K562 (cell line): Measurements from ENCODE around the gene ST6GALNAC1. TPM values are rescaled to one million over a fixed set of nuclear protein-coding genes. Genes with fewer than 3 reads are reported as not detected.

Experiments
- ATAC-seq: fragments of 200-7000 bp; cut with Tn5 transposase; 3 replicates; pipeline ENCODE4 v1.9.1; 2020; ENCODE audit warnings: moderate library complexity
- BruUV-seq: library from RNA; stranded (reverse); fragments of 400-500 nt; replicated peaks from 2 replicates; lab custom pipeline; 2021; lab: Mats Ljungman, UMichigan
- CTCF ChIA-PET: fragments of 300-600 bp; formaldehyde crosslinking; extraction: SDS; loops from one replicate; lab custom pipeline; 2021; ENCODE audit warnings: low intra/inter-chr PET ratio; lab: Yijun Ruan, JAX
- POLR2A ChIA-PET: fragments of 300-600, 350-650 bp; sonication (Branson Sonifier 250); formaldehyde crosslinking; extraction: SDS; loops from one replicate; lab custom pipeline; 2021; ENCODE audit warnings: antibody characterized with exemption, inconsistent platforms; lab: Yijun Ruan, JAX
- DNase-seq, 4 experiments: peaks; one replicate each; pipeline versions ENCODE4 v3.0.0 to v3.0.0-alpha.2; 2011 to 2018; ENCODE audit warnings: low spot score in 3 of 4, mixed read lengths in 3 of 4; ENCODE audit errors: extremely low read depth in 1 of 4
- FAIRE-seq: peaks from 2 replicates; lab custom pipeline; 2011; peaks lifted over from hg19 to GRCh38; lab: Jason Lieb, UNC
- H2AFZ ChIP-seq: 2 replicates; pipeline ENCODE4 v1.6.0; 2011; ENCODE audit warnings: low read depth, low read length, control low read depth, inconsistent platforms
- H3K27ac ChIP-seq: fragments of 200-600 bp; 3 replicates; pipeline ENCODE4 v1.8.0; 2011; ENCODE audit warnings: low read depth, mild to moderate bottlenecking, control low read depth, inconsistent platforms, low read length, moderate library complexity, mixed read lengths; ENCODE audit errors: extremely low read depth
- H3K27me3 ChIP-seq, 2 experiments: fragments of 300-600 bp in 1 of 2; 2 replicates in 1 of 2; 3 replicates in 1 of 2; pipeline versions ENCODE4 v1.6.0 to v1.8.0; 2011; ENCODE audit warnings: inconsistent platforms in 2 of 2, low read length in 2 of 2, mild to moderate bottlenecking in 1 of 2, mixed read lengths in 1 of 2, moderate library complexity in 1 of 2; ENCODE audit not compliant: control insufficient read depth in 2 of 2, insufficient read depth in 2 of 2
- H3K36me3 ChIP-seq: fragments of 300-600 bp; 3 replicates; pipeline ENCODE4 v1.8.0; 2011; ENCODE audit warnings: mild to moderate bottlenecking, low read length, inconsistent platforms; ENCODE audit not compliant: control insufficient read depth, insufficient read depth
- H3K4me1 ChIP-seq, 2 experiments: fragments of 200-600 bp in 1 of 2; replicated peaks in 1 of 2; 2 replicates in 1 of 2; 3 replicates in 1 of 2; pipeline versions ENCODE4 v1.5.1 to v1.8.0; 2011; ENCODE audit warnings: inconsistent platforms in 2 of 2, low read length in 2 of 2, mild to moderate bottlenecking in 1 of 2, mixed read lengths in 1 of 2, moderate library complexity in 1 of 2; ENCODE audit not compliant: control insufficient read depth in 2 of 2, insufficient read depth in 2 of 2
- H3K4me2 ChIP-seq: 2 replicates; pipeline ENCODE4 v1.6.1; 2011; ENCODE audit warnings: low read length, control low read depth, inconsistent platforms, mixed read lengths; ENCODE audit not compliant: insufficient read depth
- H3K4me3 ChIP-seq: fragments of 200-600 bp; sonication (generic), shearing (Covaris generic); 2 replicates; pipeline ENCODE4 v1.5.1; 2016; ENCODE audit warnings: control low read depth, inconsistent platforms
- H3K79me2 ChIP-seq: fragments of 200-600 bp; 3 replicates; pipeline ENCODE4 v1.8.0; 2011; ENCODE audit warnings: low read length, inconsistent platforms; ENCODE audit not compliant: control insufficient read depth, insufficient read depth
- H3K9ac ChIP-seq, 2 experiments: 2 replicates each; pipeline versions ENCODE4 v1.6.0 to v1.6.1; 2011; ENCODE audit warnings: low read depth in 2 of 2, low read length in 2 of 2, control low read depth in 1 of 2, inconsistent platforms in 1 of 2, mild to moderate bottlenecking in 1 of 2, mixed read lengths in 1 of 2; ENCODE audit not compliant: insufficient read depth in 1 of 2
- H3K9me1 ChIP-seq: one replicate; pipeline ENCODE4 v1.6.0; 2011; ENCODE audit warnings: inconsistent platforms, mild to moderate bottlenecking, low read length, moderate library complexity; ENCODE audit not compliant: control insufficient read depth, insufficient read depth
- H3K9me3 ChIP-seq: replicated peaks from 2 replicates; pipeline ENCODE4 v1.5.1; 2011; ENCODE audit warnings: low read depth, low read length, inconsistent platforms; ENCODE audit not compliant: control insufficient read depth, insufficient read depth
- H4K20me1 ChIP-seq: replicated peaks from 2 replicates; pipeline ENCODE4 v1.6.1; 2011; ENCODE audit warnings: low read length, inconsistent platforms, mixed read lengths; ENCODE audit not compliant: control insufficient read depth, insufficient read depth
- BACH1 ChIP-seq: fragments of 200-800 bp; sonication (Bioruptor generic); IDR thresholded peaks from 2 replicates; pipeline ENCODE4 v1.6.1; 2016; ENCODE audit warnings: missing genetic modification characterization, missing compliant biosample characterization
- C11orf30 ChIP-seq: fragments of 450-650 bp; IDR thresholded peaks from 2 replicates; pipeline ENCODE4 v1.6.1; 2016; ENCODE audit warnings: low read depth, mild to moderate bottlenecking
- CBFA2T3 ChIP-seq: fragments of 450-650 bp; IDR thresholded peaks from 2 replicates; pipeline ENCODE4 v1.6.1; 2017
- CHCHD3 ChIP-seq: fragments of 250-450 bp; sonication (Bioruptor Pico); IDR thresholded peaks from 2 replicates; pipeline ENCODE4 v2.1.2; 2022; ENCODE audit warnings: mild to moderate bottlenecking
- CREM ChIP-seq: IDR thresholded peaks from 2 replicates; pipeline ENCODE4 v1.6.1; 2014; ENCODE audit warnings: antibody characterized with exemption, low read depth
- ELF1 ChIP-seq: fragments of 200-800 bp; sonication (Bioruptor generic); IDR thresholded peaks from 2 replicates; pipeline ENCODE4 v1.6.1; 2016; ENCODE audit warnings: missing genetic modification characterization, missing compliant biosample characterization
- MTA2 ChIP-seq: fragments of 450-650 bp; IDR thresholded peaks from 2 replicates; pipeline ENCODE4 v1.6.1; 2016; ENCODE audit warnings: low read depth
- OTX1 ChIP-seq: fragments of 450-650 bp; formaldehyde crosslinking; IDR thresholded peaks from 2 replicates; pipeline ENCODE4 v1.4.0; 2022; ENCODE audit warnings: mild to moderate bottlenecking
- PCBP1 ChIP-seq: fragments of 200-400 bp; formaldehyde crosslinking; IDR thresholded peaks from 2 replicates; pipeline ENCODE4 v1.6.1; 2018; ENCODE audit warnings: mild to moderate bottlenecking, low read depth, low read length; ENCODE audit not compliant: poor library complexity, severe bottlenecking
- RNF2 ChIP-seq: sonication (generic); IDR thresholded peaks from 2 replicates; pipeline ENCODE4 v1.6.1; 2016
- SREBF2 ChIP-seq: sonication (generic); formaldehyde crosslinking; IDR thresholded peaks from 2 replicates; pipeline ENCODE4 v1.4.0; 2020; ENCODE audit warnings: mild to moderate bottlenecking, missing genetic modification reagents
- ZNF316 ChIP-seq: fragments of 450-650 bp; IDR thresholded peaks from 2 replicates; pipeline ENCODE4 v1.6.1; 2016
- ZNF507 ChIP-seq: conservative IDR thresholded peaks from 2 replicates; pipeline ENCODE4 v1.6.1; 2017; ENCODE audit warnings: missing genetic modification characterization, missing compliant biosample characterization
- ZNF699 ChIP-seq: fragments of 250-450 bp; sonication (Bioruptor Pico); IDR thresholded peaks from 2 replicates; pipeline ENCODE4 v1.8.0; 2021; ENCODE audit warnings: mild to moderate bottlenecking, moderate library complexity; ENCODE audit not compliant: insufficient replicate concordance
- ZSCAN32 ChIP-seq: fragments of 450-650 bp; formaldehyde crosslinking; IDR thresholded peaks from 2 replicates; pipeline ENCODE4 v1.4.0; 2020; ENCODE audit warnings: mild to moderate bottlenecking, moderate library complexity
- WGBS: fragments of 100-300 bp; shearing (Covaris generic); methylation state at CpG from one replicate; pipeline ENCODE4 v1.1.6; 2016; ENCODE audit warnings: low coverage, mixed read lengths; ENCODE audit not compliant: insufficient coverage; ENCODE audit errors: missing lambda C conversion rate; 5-methylcytosine and 5-hydroxymethylcytosine counted together
- in situ Hi-C: fragments of 300-500 bp; cut with MboI; formaldehyde crosslinking; loops from 4 replicates; pipeline ENCODE4 v1.15.0; 2018; ENCODE audit warnings: inconsistent platforms, mixed read lengths
- intact Hi-C: fragments of 100-400 bp; cut with micrococcal nuclease; formaldehyde crosslinking; loops from 2 replicates; pipeline ENCODE4 v1.14.2; 2022
- polyA plus RNA-seq, 8 experiments: library from polyadenylated mRNA; depleted of rRNA in 4 of 8; stranded (reverse) in 5 of 8; unstranded in 3 of 8; fragments of >200 nt; fragmentation: Nextera tagmentation in 2 of 8; fragmentation: Illumina TruSeq in 1 of 8; extraction: Ambion mirVana in 2 of 8; extraction: Trizol in 1 of 8; gene quantifications; 2 replicates each; pipeline versions ENCODE4 v1.2.1 to v1.2.3, GENCODE V29; 2011 to 2014; ENCODE audit warnings: inconsistent platforms in 1 of 8, missing spikeins in 1 of 8
- total RNA-seq, 7 experiments: library from RNA; depleted of rRNA in 6 of 7; stranded (reverse); fragments of >200 nt in 6 of 7; fragmentation: Illumina TruSeq in 2 of 7; extraction: Trizol in 2 of 7; gene quantifications; 2 replicates each; pipeline versions ENCODE4 v1.2.1 to v1.2.3, GENCODE V29; 2011 to 2021; ENCODE audit warnings: low replicate concordance in 1 of 7
- TF ChIP-seq, protein P1 (sequence below): fragments of 450-650 bp; IDR thresholded peaks from 2 replicates; pipeline ENCODE4 v1.6.1; 2016; ENCODE audit warnings: mild to moderate bottlenecking

ST6GALNAC1 gene
- total and polyA plus RNA-seq, 9 of the 15 experiments (the other 6 are each of a cell fraction or from before 2014, with no cell fraction given) = 20.6 to 68.4 (median 50.5) TPM

DNA sequence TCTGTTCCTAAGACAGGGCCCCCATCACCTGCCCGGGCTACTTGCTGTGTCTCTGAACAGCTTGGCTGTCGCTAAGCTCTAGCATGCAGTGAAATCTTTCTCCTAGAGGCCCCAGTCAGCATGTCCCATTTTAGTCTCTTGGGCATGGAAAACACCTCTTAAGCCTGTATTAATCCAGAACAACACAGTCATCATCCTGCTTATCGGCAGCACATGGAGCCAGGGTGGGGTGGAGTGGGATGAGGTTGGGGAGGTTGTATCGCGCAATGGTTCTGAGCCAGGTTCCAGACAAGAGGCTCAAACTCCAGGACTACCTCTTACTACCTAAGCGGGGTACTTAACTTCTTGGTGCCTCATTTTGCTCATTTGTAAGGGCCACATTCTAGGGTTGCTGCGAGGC lies 65.7 kb downstream of the ST6GALNAC1 start:
- Histone ChIP-seq H4K20me1 (no peaks in the 10 kb centered on the region), H3K27ac (peak overlapping the region; percentile 56), H3K9me3 (no peaks in the 10 kb centered on the region), H3K79me2 (no peaks in the 10 kb centered on the region), H3K4me3 (no peak overlapping the region), H3K36me3 (no peaks in the 10 kb centered on the region), H3K9me1 (no peaks in the 10 kb centered on the region), H3K4me2 (peak overlapping the region; percentile 70), H3K27me3 (no peaks in the 10 kb centered on the region), H2AFZ (peak overlapping the region; percentile 83), H3K9ac (peak overlapping the region; percentile 3 to 42), H3K4me1 (peaks cover 16 to 20% of the 10 kb centered on the region in 2 experiments)
- intact Hi-C loops = no loop called here
- 20% methylated on average over 7 of the region's 7 CpGs for WGBS
- no TSS peak for BruUV-seq
- FAIRE-seq (peak; percentile 88), ATAC-seq (peak; percentile 89), DNase-seq (peak; percentile 77 to 84 (median 81))
- CTCF ChIA-PET = no interaction called here
- POLR2A ChIA-PET = interaction anchor here (0.6 to 2.8 kb wide), 8 partner anchors 8 to 155 kb away, joined by 3 to 29 read pairs (median 4); no protein-coding TSS in a partner anchor
- in situ Hi-C loops = no loop called here
- TF ChIP-seq, protein P1, sequence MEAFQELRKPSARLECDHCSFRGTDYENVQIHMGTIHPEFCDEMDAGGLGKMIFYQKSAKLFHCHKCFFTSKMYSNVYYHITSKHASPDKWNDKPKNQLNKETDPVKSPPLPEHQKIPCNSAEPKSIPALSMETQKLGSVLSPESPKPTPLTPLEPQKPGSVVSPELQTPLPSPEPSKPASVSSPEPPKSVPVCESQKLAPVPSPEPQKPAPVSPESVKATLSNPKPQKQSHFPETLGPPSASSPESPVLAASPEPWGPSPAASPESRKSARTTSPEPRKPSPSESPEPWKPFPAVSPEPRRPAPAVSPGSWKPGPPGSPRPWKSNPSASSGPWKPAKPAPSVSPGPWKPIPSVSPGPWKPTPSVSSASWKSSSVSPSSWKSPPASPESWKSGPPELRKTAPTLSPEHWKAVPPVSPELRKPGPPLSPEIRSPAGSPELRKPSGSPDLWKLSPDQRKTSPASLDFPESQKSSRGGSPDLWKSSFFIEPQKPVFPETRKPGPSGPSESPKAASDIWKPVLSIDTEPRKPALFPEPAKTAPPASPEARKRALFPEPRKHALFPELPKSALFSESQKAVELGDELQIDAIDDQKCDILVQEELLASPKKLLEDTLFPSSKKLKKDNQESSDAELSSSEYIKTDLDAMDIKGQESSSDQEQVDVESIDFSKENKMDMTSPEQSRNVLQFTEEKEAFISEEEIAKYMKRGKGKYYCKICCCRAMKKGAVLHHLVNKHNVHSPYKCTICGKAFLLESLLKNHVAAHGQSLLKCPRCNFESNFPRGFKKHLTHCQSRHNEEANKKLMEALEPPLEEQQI = no peak
- TF ChIP-seq SREBF2 (CRISPR knock-in tag) (no peak), ZNF699 (no peak), ZNF316 (peak; percentile 40), CREM (0 out of 2 replicates have a peak, but pooled peaks have one; percentile 28), ELF1 (tag) (no peak), BACH1 (tag) (no peak), OTX1 (CRISPR knock-in tag) (no peak), C11orf30 (peak; percentile 54; the same call in 1 of the 2 replicates), MTA2 (peak; percentile 27; the same call in 1 of the 2 replicates), RNF2 (no peak), CBFA2T3 (peak; percentile 68), PCBP1 (no peak), ZNF507 (tag) (no peak), CHCHD3 (CRISPR knock-in tag) (no peak), ZSCAN32 (no peak)
